ENCODE results near the gene STK32C. TPM values are rescaled to one million over a fixed set of nuclear protein-coding genes. Genes with fewer than 3 reads are reported as not detected.
"Not testable (repeated sequence)": the region's sequence is repeated elsewhere in the genome, so short reads cannot be mapped to it uniquely, and the experiment has no call there.

The STK32C gene
- total and polyA plus RNA-seq, 4 donors: 5.1 to 22.0 (median 16.3) TPM

DNA sequence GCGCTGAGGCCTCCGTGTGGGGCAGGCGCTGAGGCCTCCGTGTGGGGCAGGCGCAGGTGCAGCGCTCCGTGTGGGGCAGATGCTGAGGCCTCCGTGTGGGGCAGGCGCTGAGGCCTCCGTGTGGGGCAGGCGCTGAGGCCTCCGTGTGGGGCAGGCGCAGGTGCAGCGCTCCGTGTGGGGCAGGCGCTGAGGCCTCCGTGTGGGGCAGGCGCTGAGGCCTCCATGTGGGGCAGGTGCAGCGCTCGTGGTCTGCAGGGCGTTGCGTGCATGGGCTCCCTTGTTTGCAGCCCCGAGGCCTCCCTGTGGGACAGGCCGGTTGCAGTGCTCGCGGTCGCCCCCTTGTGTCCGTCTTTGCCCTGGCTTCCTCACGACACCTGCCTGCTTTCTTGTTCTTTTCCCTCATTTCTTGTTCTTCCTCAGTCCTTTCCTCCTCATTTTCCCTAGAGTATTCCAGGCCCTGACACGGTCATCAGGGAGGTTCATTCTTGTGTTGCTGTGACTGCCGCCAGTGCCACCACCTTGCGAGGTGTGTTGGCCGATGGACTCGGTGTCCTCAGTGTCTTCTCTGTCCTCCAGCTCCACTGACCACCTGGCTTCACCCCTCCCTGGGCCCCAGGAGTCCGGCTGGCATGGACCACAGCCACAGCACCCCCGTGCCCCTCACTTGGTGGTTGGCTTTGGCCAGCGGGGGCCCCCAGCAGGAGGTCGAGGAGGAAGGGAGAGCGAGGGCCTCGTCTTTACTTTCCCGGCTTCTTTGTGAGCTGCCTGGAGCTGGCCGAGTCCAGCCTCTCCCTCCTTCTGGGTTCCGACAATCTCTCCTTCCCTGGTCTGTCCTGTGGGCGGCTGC, 44.9 kb upstream of the STK32C start:
- ATAC-seq (ENCODE audit: insufficient read depth, low FRiP score): peak; percentile 71
- H3K27me3 ChIP-seq (ENCODE audit: control insufficient read depth in 3 of 3, insufficient read depth in 3 of 3, low read length in 2 of 3); H3K27ac ChIP-seq (ENCODE audit: low read depth in 1 of 2, low read length in 1 of 2); H3K9me3 ChIP-seq (ENCODE audit: control insufficient read depth in 4 of 4, insufficient read depth in 3 of 4, low read length in 3 of 4); H3K4me1 ChIP-seq (ENCODE audit: control insufficient read depth in 5 of 5, insufficient read depth in 5 of 5, low read length in 5 of 5); H3K4me3 ChIP-seq; H3K9ac ChIP-seq (ENCODE audit: insufficient read depth in 1 of 2, low read length in 2 of 2): not testable (repeated sequence)
- TF ChIP-seq, protein P1, sequence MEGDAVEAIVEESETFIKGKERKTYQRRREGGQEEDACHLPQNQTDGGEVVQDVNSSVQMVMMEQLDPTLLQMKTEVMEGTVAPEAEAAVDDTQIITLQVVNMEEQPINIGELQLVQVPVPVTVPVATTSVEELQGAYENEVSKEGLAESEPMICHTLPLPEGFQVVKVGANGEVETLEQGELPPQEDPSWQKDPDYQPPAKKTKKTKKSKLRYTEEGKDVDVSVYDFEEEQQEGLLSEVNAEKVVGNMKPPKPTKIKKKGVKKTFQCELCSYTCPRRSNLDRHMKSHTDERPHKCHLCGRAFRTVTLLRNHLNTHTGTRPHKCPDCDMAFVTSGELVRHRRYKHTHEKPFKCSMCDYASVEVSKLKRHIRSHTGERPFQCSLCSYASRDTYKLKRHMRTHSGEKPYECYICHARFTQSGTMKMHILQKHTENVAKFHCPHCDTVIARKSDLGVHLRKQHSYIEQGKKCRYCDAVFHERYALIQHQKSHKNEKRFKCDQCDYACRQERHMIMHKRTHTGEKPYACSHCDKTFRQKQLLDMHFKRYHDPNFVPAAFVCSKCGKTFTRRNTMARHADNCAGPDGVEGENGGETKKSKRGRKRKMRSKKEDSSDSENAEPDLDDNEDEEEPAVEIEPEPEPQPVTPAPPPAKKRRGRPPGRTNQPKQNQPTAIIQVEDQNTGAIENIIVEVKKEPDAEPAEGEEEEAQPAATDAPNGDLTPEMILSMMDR (IDR thresholded peaks at IDR 0.05; ENCODE audit: control extremely low read depth, extremely low read depth): peak; percentile 72
- WGBS, 2 donors: 50 to 66% methylated on average over 22 to 40 of the region's 44 CpGs
- peak; percentile 41 to 80 (median 72) for DNase-seq
- peaks cover 0 to 14% (median 11%) of the 10 kb centered on the region in 4 donors for H3K36me3 ChIP-seq (ENCODE audit: control insufficient read depth in 4 of 4, insufficient read depth in 4 of 4, low read length in 4 of 4)

DNA sequence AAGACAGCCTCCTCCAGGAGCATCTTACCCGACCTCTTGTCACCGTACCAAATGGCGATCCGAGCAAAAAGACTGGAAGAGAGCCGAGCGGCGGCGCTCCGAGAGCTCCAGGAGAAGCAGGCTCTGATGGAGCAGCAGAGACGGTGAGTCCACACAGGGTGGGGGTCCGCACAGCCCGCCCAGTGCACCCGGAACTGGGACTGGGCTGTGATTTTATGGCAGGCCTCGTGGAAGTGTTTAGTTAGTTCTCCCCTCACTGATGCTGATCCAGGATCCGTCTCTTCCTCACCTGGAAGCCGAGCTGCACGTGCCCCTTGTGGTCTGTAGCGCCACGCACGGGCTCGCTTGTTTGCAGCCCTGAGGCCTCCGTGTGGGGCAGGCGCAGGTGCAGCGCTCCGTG, 43.9 kb upstream of the STK32C start:
- TF ChIP-seq, protein P1 (IDR thresholded peaks at IDR 0.05; ENCODE audit: control extremely low read depth, extremely low read depth): no peak
- Histone ChIP-seq H3K27ac (ENCODE audit: low read depth in 1 of 2, low read length in 1 of 2) (no peak overlapping the region), H3K4me1 (ENCODE audit: control insufficient read depth in 5 of 5, insufficient read depth in 5 of 5, low read length in 5 of 5) (no peaks in the 10 kb centered on the region), H3K27me3 (ENCODE audit: control insufficient read depth in 3 of 3, insufficient read depth in 3 of 3, low read length in 2 of 3) (no peaks in the 10 kb centered on the region), H3K36me3 (ENCODE audit: control insufficient read depth in 4 of 4, insufficient read depth in 4 of 4, low read length in 4 of 4) (peaks cover 0 to 14% (median 9%) of the 10 kb centered on the region in 4 donors), H3K9me3 (ENCODE audit: control insufficient read depth in 4 of 4, insufficient read depth in 3 of 4, low read length in 3 of 4) (no peaks in the 10 kb centered on the region), H3K4me3 (no peak overlapping the region), H3K9ac (ENCODE audit: insufficient read depth in 1 of 2, low read length in 2 of 2) (no peak overlapping the region)
- no peak for DNase-seq
- 88 to 91% methylated on average over 23 to 25 of the region's 25 CpGs for WGBS, 2 donors
- no peak for ATAC-seq (ENCODE audit: insufficient read depth, low FRiP score)

DNA sequence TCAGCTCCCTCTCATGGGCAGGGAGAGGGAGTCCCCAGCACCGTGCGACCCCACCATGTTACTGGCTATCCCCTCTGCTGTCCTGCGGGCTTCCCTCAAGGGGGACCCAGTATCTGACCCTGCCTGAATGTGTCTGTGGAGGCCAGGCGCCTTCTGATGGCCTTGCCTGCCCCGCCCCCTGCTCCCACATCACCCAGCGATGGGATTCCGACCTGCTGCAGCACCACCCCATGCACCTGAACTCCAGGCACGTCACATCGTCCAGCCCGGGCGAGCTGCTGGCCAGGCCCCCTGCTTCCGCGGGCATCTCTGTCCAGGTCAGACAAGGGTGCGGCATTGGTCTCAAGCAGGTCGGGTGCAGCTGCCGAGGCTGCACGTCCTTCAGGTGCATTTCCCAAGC, 43.2 kb upstream of the STK32C start:
- no peak overlapping the region for H3K27ac ChIP-seq (ENCODE audit: low read depth in 1 of 2, low read length in 1 of 2)
- H3K4me1 ChIP-seq (ENCODE audit: control insufficient read depth in 5 of 5, insufficient read depth in 5 of 5, low read length in 5 of 5): no peaks in the 10 kb centered on the region
- peaks cover 0 to 14% (median 8%) of the 10 kb centered on the region in 4 donors for H3K36me3 ChIP-seq (ENCODE audit: control insufficient read depth in 4 of 4, insufficient read depth in 4 of 4, low read length in 4 of 4)
- no peak overlapping the region for H3K9ac ChIP-seq (ENCODE audit: insufficient read depth in 1 of 2, low read length in 2 of 2)
- ATAC-seq (ENCODE audit: insufficient read depth, low FRiP score) (no peak), DNase-seq (no peak)
- 95 to 96% methylated on average over 17 of the region's 17 CpGs for WGBS, 2 donors
- no peak overlapping the region for H3K4me3 ChIP-seq
- H3K27me3 ChIP-seq (ENCODE audit: control insufficient read depth in 3 of 3, insufficient read depth in 3 of 3, low read length in 2 of 3): no peaks in the 10 kb centered on the region
- TF ChIP-seq, protein P1 (IDR thresholded peaks at IDR 0.05; ENCODE audit: control extremely low read depth, extremely low read depth): no peak
- no peaks in the 10 kb centered on the region for H3K9me3 ChIP-seq (ENCODE audit: control insufficient read depth in 4 of 4, insufficient read depth in 3 of 4, low read length in 3 of 4)
